HFF-Myc (cell line): Measurements from ENCODE around the gene HIVEP3.

ENCODE experiments used
- DNase-seq: peaks from one replicate; pipeline ENCODE4 v3.0.0-alpha.2; 2011; ENCODE audit warnings: low read depth; ENCODE audit errors: extremely low read depth
- H3K4me3 ChIP-seq: replicated peaks from 2 replicates; pipeline ENCODE4 v1.5.1; 2011; ENCODE audit warnings: low read depth, mild to moderate bottlenecking, control low read depth, low read length
- CTCF ChIP-seq: IDR thresholded peaks from 2 replicates; pipeline ENCODE4 v1.5.1; 2012; ENCODE audit warnings: mild to moderate bottlenecking, low read depth, low read length, control low read depth; ENCODE audit errors: missing control alignments

Gene HIVEP3

GRCh38 chr1:41882486-41882885, 36.2 kb downstream of the HIVEP3 start:
- no peak for TF ChIP-seq CTCF
- no peak overlapping the region for H3K4me3 ChIP-seq

DNA sequence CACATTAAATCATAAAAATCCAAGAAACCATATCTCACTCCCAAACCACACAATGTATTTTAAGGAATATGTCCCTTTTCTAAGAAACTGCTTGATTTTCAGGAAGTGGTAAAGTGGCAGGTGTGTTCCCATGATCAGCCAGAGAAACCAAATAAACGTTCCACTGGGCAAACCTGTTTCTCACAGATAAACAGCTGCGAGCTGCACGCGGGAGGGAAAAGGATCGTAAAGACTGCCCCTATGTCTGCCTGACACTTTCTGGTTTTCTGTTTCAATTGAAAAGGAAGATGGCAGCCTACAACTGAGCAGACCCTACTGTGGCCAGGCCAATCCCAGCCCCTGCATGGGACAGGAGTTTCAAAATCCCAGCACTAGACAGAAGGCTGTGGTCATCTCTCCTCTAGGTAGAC, 36.6 kb downstream of the HIVEP3 start:
- no peak for TF ChIP-seq CTCF
- no peak overlapping the region for H3K4me3 ChIP-seq
- no peak for DNase-seq

More at GRCh38 chr1:41882486-41882885, 36.2 kb downstream of the HIVEP3 start:
- DNase-seq, result no peak

GRCh38 chr1:41880950-41881885, 37.5 kb downstream of the HIVEP3 start:
- H3K4me3 ChIP-seq, result no peak overlapping the region
- TF ChIP-seq CTCF, result no peak
- DNase-seq, result no peak

GRCh38 chr1:41880261-41880660, 38.5 kb downstream of the HIVEP3 start:
- H3K4me3 ChIP-seq, result no peak overlapping the region
- no peak for TF ChIP-seq CTCF
- DNase-seq, result no peak

GRCh38 chr1:41879617-41880016, 39.1 kb downstream of the HIVEP3 start:
- H3K4me3 ChIP-seq, result no peak overlapping the region
- TF ChIP-seq CTCF, result no peak
- DNase-seq, result no peak

- H3K4me3 ChIP-seq, result no peak overlapping the region
- no peak for DNase-seq
- TF ChIP-seq CTCF, result no peak
Measured at GRCh38 chr1:41878911-41879310, 39.8 kb downstream of the HIVEP3 start.
